Activated gamma-delta T cell (primary cell): ENCODE data around the gene CACNA2D2.
A peak's percentile ranks its signal among the peaks of the same experiment; 100 is the strongest.

ENCODE experiments used
- DNase-seq: peaks from one replicate; lab custom pipeline; 2025; lab: John Stamatoyannopoulos, UW

The CACNA2D2 gene

DNA sequence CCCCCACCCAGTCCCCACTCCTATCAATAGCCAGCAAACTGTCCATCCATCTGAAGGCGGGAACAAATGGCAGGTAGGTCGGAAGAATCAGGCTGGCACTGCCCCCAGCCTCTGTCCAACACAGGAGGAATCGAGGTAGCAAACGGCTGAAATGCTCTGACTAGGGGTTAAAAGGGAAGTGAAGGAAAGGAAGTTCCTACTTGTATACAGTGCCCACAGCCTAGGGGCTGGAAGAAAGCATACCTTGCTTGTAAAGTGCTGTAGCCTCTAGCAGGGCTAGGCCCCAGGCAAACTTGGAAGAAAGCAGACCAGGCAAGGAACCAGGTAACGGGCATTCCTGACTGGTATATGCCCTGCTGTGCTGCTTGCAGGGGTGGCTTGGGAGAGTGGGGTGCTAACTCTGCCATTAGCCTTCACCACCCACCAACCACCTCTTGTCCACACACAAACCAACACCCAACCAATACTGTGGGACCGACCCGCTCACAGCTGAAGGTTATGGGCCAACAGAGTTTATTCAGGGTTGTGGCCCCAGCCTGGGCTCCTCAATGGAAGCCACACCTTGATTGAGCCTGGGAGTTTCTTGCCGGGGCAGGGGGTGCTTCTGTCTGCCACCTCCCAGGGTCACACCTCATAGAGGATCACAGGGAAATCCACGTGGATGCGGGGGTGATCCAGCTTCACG, 177.8 kb downstream of the CACNA2D2 start:
- no peak for DNase-seq

DNA sequence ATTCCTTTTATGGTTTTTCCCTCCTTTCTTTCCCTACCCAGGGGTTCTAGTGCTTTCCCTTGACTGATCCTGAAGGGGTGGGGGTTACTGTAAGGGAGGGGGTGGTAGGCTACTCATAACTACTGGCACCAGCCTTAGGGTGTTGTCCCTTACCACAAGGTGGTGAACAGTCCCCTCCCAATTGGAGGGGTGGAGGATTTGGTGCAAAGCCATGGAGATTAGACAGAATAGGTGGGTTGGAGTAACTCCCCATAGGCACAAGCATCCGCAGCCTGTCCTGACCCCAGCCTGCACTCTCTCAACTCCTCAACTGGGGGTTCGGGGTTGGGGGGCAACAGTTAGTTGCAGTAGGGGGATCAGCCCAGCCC, 178.3 kb downstream of the CACNA2D2 start:
- no peak for DNase-seq

DNA sequence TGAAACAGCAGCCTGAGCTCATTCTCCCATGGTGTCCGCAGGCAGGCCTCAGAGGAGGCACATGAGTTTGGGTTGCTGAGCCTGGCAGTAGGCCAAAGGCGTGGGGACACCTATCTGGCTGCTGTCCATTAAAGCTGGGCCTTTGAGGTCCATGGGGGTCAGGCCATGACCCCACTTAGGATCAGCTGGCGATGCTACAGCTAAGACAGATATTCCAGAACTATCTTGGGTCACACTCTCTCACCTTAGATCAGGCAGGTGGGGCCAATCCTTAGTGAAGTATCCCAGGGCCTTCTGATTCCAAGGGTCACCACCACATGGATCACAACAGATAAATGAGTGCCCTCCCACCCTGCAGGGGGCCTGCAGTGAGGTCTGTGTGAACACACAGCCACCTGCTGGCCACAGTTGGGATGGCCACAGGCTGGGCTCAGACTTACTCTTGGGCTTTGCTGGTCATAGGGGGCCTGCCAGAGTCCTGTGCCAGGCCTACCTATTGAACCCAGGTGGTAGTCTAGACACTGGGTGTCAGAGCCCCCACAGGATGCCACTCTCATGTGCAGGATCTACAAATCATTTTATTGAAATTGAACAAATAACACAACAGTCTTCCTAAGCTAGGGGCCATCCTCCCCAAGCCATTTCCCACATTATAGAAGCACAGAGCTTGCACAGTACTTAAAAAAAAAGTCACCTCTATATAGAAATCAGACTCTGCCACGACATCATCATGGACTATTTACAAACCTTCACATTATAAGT, 178.9 kb downstream of the CACNA2D2 start:
- no peak for DNase-seq

DNA sequence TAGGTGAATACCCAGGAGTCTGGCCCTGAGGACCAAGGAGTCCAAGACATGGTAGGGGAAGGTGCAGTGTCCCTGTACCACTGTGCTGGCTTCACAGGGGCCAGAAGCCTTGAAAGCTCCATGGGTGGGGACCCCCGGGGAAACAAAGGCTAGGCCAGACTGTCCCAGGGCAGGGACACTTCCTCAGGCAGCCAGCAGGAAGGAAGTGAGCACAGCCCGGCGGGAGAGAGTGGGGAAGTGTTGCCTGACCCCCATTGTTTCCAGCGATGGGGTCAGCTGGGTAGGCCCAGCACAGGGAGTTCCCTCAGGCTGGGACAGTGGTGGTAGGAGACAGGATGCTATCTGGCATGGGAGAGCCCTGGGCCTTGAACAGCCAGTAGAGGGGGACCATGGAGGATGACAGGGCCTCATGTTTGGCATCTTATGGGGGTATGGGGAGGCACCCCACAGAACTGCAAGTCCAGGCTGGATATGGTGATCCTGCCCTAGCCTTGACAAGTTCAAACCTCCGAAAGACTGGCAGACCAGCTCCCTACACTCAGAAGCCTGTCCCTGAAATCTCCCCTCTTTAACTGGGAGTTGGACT, 179.7 kb downstream of the CACNA2D2 start:
- no peak for DNase-seq

DNA sequence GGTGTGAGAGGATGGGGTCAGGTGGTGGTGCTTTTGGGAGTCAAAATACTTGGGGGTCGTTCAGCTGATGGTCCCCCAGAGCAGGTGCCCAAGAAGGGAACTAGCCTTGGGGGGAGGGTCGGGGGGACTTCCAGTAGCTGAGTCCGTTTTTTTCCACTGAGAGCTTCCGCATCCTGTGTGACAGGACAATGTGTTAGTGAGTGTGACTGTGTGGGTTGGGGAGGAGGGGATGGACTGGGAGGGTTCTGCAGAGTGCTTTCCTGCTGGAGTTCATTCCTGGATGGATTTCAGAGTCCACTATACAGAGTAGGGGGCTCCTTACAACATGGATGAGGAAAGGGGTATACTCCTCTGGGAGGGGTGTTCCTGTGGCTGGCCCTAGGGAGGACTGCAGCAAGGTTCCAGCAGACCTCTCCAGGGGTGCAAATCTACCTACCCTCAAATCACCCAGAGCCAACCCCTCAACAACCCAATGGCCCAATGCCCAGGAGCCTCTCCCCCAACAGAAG, 180.3 kb downstream of the CACNA2D2 start:
- no peak for DNase-seq

DNA sequence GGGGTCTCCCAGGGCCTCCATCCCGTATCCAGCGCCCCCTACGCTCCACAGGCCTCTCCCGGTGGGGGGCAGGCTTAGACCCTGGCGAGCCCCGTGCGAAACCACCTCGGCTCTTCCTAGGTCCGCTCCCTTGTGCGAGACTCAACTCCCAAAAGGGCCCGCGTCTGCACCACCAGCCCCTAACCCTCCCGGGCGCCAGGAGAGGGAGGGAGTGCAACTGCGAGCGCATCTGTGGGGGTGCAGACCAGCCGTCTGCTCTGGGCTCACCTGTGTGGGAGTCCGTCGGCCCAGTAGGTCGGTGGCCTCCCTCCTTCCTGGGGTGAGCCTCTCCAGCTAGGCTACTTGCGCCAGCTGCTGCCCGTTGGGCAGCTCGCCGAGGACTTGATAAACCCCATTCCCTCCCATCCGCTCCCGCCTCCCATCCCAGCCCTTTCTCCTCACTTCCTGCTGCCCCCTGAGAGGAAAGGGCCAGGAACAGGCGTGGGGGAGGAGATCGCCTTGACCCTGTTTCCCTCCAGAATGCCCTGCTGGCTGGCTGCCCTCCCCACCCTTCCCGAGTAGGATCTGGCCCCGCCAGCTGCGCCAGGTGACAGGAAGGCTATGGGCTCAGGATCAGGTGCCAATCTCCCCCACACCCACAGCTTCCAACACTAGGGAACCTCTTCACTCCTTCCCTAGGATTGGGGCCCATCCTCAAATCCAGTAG, 180.9 kb downstream of the CACNA2D2 start, which contains the start of gene HYAL2:
Gene HYAL2 (minus strand): TSS at position 360 of the 706 bp plus-strand sequence. CDS start 2,256 bp downstream, outside the sequence.
- no peak for DNase-seq

DNA sequence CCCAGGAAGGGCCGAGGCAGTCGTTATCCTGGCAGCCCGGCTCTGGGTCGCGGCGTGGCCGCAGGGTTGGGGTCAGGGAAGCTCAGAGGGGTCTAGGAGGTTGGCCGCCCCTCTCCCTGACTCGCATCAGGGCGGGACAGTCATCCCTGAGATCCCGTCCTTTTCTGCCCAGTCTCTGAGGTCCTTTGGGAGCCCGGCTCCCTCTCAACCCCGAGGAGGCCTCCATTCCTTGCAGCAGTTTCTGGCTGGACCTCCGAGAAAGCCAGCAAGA, 181.4 kb downstream of the CACNA2D2 start:
- DNase-seq = no peak

DNA sequence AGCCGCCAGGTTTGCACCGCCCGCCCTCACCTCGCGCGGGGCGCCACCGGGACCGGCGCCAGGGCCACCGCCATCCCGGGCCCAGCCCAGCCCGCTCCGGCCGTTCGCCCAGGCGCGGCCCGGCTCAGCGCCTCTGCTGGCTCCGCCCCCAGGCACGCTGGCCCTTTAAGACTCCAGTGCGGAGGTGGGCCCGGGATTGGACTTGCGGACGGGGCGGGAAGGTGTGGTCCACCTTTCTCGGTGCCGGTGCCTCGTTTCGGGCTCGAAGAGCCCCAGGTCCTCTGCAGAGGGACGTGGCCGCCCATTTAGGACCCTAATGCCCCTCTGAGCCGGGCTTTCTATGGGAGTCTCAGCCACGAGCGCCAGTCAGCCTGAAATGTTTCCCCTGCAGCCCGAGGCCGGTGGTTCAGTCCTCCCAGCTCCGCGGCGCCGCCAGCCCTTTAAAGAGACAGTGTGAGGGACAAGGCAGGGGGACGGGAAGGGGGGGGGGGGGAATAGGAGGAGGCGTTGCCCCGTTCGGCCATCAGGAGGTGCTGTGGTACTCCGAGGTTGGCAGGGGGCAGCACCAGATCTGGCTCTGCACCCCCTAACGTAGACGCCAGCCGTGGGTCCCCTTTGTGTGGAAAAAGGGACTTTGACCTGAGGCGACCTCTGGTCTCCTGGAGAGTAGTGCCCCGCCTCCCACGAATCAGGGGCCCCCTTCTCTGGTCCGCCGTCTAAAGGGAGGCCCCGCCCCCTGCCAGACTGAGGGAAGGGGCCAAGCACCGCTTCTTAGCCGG, 181.9 kb downstream of the CACNA2D2 start:
- DNase-seq = peak; percentile 61

DNA sequence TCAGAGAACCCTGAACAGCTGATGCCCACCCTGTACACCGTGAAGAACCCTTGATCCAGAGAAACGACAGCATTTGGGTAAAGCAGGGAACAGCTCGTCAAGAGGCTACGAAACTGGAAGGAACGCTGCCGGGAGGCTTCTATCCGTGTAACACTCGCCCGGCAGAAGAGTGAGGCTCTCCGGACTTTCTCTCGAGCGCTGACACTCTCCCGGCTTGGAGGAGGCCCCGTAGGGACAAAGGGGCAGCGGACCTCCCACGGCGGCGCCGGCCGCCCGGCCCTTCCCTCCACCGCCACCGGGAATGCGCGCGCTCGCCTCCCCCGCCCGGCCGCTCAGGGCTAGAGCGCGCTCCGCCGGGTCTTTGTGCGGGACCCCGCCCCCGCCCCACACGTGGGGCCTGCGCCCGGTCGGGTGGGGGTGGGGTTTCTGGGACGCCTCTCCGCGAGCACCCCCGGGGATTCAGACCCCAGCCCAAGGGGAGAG, 182.5 kb downstream of the CACNA2D2 start:
- DNase-seq = peak; percentile 61

DNA sequence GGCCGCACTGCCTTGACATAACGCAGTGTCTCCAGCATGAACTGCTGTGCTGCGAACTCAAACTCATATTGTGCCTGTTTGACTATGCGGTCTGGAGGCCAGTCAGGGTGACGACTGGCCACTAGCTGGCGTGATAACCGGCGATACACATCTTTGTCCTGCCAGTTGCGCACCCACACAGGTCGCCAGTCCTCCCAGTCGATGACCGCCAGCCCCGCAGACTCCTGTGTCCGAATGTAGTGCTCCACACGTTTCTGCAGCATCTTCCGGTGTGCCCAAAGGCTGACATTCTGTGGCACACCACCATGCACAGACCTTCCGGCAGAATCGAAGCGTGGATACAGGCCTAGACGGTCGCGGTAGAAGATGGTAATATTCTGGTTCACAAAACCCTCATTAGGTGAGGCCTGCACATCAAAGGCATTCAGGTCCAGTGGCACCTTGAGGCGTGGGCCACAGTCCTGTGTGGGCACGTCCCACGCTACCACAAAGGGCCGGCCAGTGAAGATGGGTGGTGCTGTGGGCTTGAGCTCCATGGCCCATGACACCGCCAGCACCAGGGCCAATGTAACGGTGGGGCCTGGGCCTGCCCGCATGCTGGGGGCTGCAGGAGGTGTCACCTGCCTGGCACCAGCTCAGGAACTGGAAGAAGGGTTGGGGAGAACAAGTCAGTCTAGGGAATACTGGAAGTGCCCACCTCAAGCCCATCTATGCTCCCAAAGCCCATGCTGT, 183.4 kb downstream of the CACNA2D2 start:
- no peak for DNase-seq

DNA sequence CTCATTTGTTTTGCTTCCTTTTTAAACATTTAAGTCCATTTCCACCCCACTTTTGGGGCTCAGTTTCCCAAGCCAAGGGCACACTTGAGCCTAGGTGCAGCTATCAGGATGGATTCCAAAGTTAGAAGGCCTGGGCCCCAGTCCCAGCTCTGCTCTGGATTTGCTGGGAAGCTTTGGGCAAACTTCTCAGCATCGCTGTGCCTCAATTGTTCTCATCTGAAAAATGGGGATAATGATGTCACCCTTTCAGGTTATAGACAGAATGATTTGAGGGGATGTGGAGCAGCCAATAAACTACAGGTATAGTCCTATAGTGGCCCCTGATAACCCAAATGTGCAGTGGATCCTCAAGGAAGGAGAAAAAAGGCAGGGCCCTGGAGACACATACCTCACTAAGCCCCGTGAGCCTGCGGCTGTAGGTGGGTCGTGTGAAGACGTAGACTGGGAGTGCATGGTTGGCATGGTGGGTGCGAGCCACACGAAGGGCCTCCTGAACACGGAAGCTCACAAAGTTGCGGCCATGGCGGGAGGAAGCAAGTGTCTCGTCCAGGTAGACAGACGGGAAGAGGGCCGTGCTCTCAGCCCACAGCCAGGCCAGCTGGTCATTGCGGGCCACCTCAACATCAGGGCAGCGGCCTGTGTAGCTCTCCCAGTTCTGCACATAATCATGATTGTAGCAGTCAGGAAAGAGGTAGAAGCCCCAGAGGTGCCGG, 184.1 kb downstream of the CACNA2D2 start:
- DNase-seq = no peak

DNA sequence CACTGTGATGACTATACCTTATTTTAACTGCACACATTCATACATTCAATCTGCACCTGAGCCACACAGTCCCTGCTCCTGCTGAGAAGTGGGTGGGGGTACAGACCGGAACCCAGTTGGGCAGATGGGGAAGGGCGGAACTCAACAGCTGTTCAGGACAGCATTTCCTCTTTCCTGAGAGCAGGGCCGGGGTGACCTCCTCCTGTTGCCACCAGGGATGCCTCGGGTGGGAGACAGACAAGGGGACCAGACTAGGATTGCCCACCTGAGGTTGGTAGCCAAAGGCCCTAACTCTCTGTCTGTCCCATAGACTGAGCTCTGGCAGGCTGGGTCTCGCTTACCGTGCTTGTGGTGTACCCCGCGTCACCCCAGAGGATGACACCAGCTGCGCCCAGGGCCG, 184.8 kb downstream of the CACNA2D2 start:
- no peak for DNase-seq

DNA sequence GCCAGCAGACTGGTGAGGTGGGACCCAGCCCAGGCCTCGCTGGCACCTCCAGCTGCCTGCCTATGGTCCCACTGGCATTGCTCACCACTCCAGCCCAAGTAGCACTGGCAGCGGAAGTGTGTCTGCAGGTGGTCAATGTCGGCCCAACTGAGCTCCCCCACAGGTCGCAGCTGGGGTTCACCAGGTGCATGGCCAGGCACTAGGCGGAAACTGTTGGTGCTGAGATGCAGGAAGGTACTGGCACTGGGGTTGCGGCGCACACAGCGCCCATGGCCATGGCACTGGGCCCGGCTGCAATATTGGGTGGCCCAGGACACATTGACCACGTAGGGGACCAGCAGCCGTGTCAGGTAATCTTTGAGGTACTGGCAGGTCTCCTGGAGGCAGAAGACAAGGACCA, 185.3 kb downstream of the CACNA2D2 start:
- no peak for DNase-seq

DNA sequence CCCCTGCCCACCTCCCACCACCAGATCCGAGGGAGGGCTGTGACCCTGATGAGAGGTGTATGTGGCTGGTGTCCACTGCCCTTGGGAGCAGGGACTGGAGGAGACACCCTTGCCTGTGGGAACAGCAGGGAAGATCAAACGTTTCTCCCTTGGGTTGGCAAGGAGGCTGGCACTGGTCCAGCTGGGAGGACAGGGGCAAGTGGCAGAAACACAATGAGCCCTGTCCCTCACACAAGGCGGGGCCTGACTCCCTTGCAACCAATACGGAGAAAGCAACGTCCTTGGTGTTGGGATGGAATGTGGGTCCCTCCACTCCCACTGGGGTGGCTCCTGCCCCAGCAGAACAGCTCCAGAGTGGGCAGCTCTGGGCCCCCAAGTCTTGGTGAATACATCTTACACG, 186.1 kb downstream of the CACNA2D2 start:
- DNase-seq = no peak

DNA sequence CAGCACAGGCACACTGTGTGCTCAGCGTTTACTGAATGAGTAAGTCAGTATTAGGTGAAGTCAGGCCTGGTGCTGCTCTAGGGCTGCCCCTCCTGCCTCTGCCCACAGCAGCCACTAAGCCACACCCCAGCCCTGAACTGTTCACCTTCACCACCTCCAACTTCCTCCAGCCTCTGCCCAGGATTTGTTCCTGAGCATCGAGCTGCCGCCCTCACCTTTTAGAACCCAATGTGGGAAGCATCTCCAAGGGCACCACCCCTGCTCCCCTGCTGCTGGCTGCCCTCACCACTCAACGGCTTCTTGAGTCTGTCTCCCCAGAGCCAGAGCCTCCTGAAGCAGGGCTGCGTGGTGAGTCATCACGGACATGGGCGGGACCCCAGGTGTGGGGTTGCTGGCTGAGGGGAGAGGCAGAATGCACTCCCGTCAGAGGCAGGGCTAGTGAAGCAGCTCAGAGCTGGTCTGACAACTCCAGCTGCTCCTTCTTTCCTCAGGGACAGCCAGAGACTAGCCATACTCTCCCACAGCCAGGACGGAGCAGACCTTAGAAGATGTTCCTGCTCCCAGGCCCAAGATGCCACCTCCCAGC, 186.7 kb downstream of the CACNA2D2 start:
- peak; percentile 37 for DNase-seq

DNA sequence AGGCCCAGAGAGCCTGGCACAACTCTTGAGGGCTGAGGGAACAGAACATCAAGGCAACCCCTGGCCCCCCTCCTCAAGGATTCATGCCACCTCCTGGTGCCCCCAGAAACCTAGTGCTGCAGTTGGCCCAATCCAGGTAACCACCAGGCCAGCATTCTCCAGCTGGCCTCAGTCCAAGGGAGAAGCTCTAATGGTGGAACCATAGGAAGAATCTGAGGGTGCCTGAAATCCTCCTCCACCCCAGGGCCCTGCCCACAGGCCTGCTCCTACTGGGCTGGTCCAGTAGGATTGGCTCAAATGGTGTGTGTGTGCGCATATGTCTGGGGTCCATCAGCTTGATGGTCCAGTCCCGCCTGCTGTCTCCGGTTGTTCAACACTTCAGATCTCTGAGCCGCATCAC, 188.6 kb downstream of the CACNA2D2 start:
- DNase-seq = no peak

DNA sequence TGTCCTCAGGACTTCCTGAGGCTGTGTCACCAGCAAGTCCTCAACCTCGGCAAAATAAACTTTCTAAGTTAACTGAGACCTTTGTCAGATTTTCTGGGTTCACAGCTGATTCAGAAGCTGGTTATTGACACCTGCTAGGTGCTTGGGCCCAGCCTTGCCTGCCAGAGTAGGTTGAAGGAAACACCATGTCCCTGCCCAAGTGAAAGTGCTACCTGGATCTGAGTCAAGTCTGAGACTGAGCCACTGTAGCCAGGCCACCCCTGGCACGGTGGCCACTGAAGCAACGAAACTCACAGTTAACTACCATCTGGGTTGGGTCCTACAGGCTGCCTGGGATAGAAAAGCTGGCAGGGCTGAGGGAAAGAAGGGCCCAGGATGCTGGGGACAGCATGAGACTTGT, 189.1 kb downstream of the CACNA2D2 start:
- no peak for DNase-seq
